SK-N-SH treated with all-trans-retinoic acid at 6 μM for 48 hours (cell line): ENCODE results near the gene SOCS1.

Source experiments
- ATAC-seq: fragments of 200-7000 bp; cut with Tn5 transposase; 3 replicates; pipeline ENCODE4 v1.9.1; 2020; ENCODE audit warnings: mild to moderate bottlenecking, moderate library complexity
- ARNTL ChIP-seq: fragments of 450-650 bp; formaldehyde crosslinking; IDR thresholded peaks from 2 replicates; pipeline ENCODE4 v1.5.0; 2020; ENCODE audit warnings: low read depth, mild to moderate bottlenecking, moderate library complexity, borderline replicate concordance
- BACH2 ChIP-seq: fragments of 250-450 bp; sonication (Bioruptor Pico); IDR thresholded peaks from 2 replicates; pipeline ENCODE4 v1.9.0; 2021; ENCODE audit warnings: mild to moderate bottlenecking, borderline replicate concordance
- CREB5 ChIP-seq: fragments of 250-450 bp; sonication (Bioruptor Pico); IDR thresholded peaks from 2 replicates; pipeline ENCODE4 v1.5.1; 2020; ENCODE audit warnings: low read depth, mild to moderate bottlenecking, moderate library complexity
- CSDC2 ChIP-seq: fragments of 250-450 bp; sonication (Bioruptor Pico); IDR thresholded peaks from 2 replicates; pipeline ENCODE4 v1.5.0; 2020; ENCODE audit warnings: mild to moderate bottlenecking, moderate library complexity
- CSRNP3 ChIP-seq: fragments of 250-450 bp; sonication (Bioruptor Pico); IDR thresholded peaks from 2 replicates; pipeline ENCODE4 v1.5.1; 2021; ENCODE audit warnings: mild to moderate bottlenecking, moderate library complexity
- ESRRG ChIP-seq: fragments of 250-450 bp; sonication (Bioruptor Pico); IDR thresholded peaks from 2 replicates; pipeline ENCODE4 v1.6.1; 2021; ENCODE audit warnings: mild to moderate bottlenecking
- GLIS3 ChIP-seq: fragments of 250-450 bp; sonication (Bioruptor Pico); IDR thresholded peaks from 2 replicates; pipeline ENCODE4 v1.5.0; 2020; ENCODE audit warnings: mild to moderate bottlenecking, moderate library complexity
- ISL1 ChIP-seq: fragments of 250-450 bp; sonication (Bioruptor Pico); IDR thresholded peaks from 2 replicates; pipeline ENCODE4 v2.1.2; 2022; ENCODE audit warnings: mild to moderate bottlenecking, moderate library complexity
- OSR1 ChIP-seq: fragments of 250-450 bp; sonication (Bioruptor Pico); IDR thresholded peaks from 2 replicates; pipeline ENCODE4 v1.8.0; 2022; ENCODE audit warnings: moderate library complexity, mild to moderate bottlenecking, inconsistent platforms
- PATZ1 ChIP-seq: fragments of 250-450 bp; sonication (Bioruptor Pico); IDR thresholded peaks from 2 replicates; pipeline ENCODE4 v1.8.0; 2020; ENCODE audit warnings: mild to moderate bottlenecking, moderate library complexity, borderline replicate concordance
- POU6F1 ChIP-seq: fragments of 250-450 bp; sonication (Bioruptor Pico); IDR thresholded peaks from 2 replicates; pipeline ENCODE4 v1.8.0; 2021; ENCODE audit warnings: low read depth, mild to moderate bottlenecking, moderate library complexity, borderline replicate concordance
- PPARA ChIP-seq: fragments of 250-450 bp; sonication (Bioruptor Pico); IDR thresholded peaks from 2 replicates; pipeline ENCODE4 v1.5.0; 2020; ENCODE audit warnings: mild to moderate bottlenecking, borderline replicate concordance
- RARB ChIP-seq: fragments of 250-450 bp; sonication (Bioruptor Pico); IDR thresholded peaks from 2 replicates; pipeline ENCODE4 v1.8.0; 2021; ENCODE audit warnings: mild to moderate bottlenecking, moderate library complexity
- SNAI2 ChIP-seq: fragments of 250-450 bp; sonication (Bioruptor Pico); IDR thresholded peaks from 2 replicates; pipeline ENCODE4 v1.5.0; 2020; ENCODE audit warnings: mild to moderate bottlenecking, moderate library complexity
- TCF4 ChIP-seq: fragments of 250-450 bp; sonication (Bioruptor Pico); IDR thresholded peaks from 2 replicates; pipeline ENCODE4 v1.8.0; 2021; ENCODE audit warnings: mild to moderate bottlenecking, moderate library complexity, borderline replicate concordance
- TOX ChIP-seq: fragments of 250-450 bp; sonication (Bioruptor Pico); IDR thresholded peaks from 2 replicates; pipeline ENCODE4 v1.8.0; 2021; ENCODE audit warnings: mild to moderate bottlenecking, moderate library complexity, borderline replicate concordance
- ZC3H10 ChIP-seq: fragments of 250-450 bp; sonication (Bioruptor Pico); IDR thresholded peaks from 2 replicates; pipeline ENCODE4 v1.5.1; 2021; ENCODE audit warnings: mild to moderate bottlenecking, moderate library complexity
- ZFP3 ChIP-seq: fragments of 250-450 bp; sonication (Bioruptor Pico); IDR thresholded peaks from 2 replicates; pipeline ENCODE4 v1.5.0; 2020; ENCODE audit warnings: mild to moderate bottlenecking, moderate library complexity
- ZFP30 ChIP-seq: fragments of 450-650 bp; formaldehyde crosslinking; IDR thresholded peaks from 2 replicates; pipeline ENCODE4 v1.5.0; 2022; ENCODE audit warnings: mild to moderate bottlenecking, moderate library complexity
- ZNF565 ChIP-seq: fragments of 450-650 bp; formaldehyde crosslinking; conservative IDR thresholded peaks from 2 replicates; pipeline ENCODE4 v1.5.0; 2020; ENCODE audit warnings: low read depth, mild to moderate bottlenecking, moderate library complexity
- ZNF8 ChIP-seq: fragments of 450-650 bp; formaldehyde crosslinking; IDR thresholded peaks from 2 replicates; pipeline ENCODE4 v1.5.0; 2020; ENCODE audit warnings: mild to moderate bottlenecking, moderate library complexity

SOCS1 gene

GRCh38 chr16:11245222-11245737 lies 10.7 kb downstream of the SOCS1 start:
- no peak for TF ChIP-seq CREB5
- no peak for TF ChIP-seq ZNF8
- TF ChIP-seq ZFP3 (CRISPR knock-in tag): peak; percentile 97
- no peak for TF ChIP-seq ESRRG (CRISPR knock-in tag)
- TF ChIP-seq OSR1: no peak
- TF ChIP-seq CSDC2: no peak
- no peak for ATAC-seq

GRCh38 chr16:11242658-11243057 lies 13.3 kb downstream of the SOCS1 start:
- TF ChIP-seq TCF4 (no peak), GLIS3 (CRISPR knock-in tag) (no peak), OSR1 (no peak), ISL1 (CRISPR knock-in tag) (no peak), ZFP30 (CRISPR knock-in tag) (no peak), TOX (CRISPR knock-in tag) (no peak), PATZ1 (CRISPR knock-in tag) (no peak), ARNTL (CRISPR knock-in tag) (no peak), BACH2 (no peak), CREB5 (no peak), RARB (CRISPR knock-in tag) (no peak)
- TF ChIP-seq, all 23 proteins: peak for 0
- ATAC-seq: no peak

- TF ChIP-seq PPARA (CRISPR knock-in tag) (no peak), ARNTL (CRISPR knock-in tag) (no peak), PATZ1 (CRISPR knock-in tag) (no peak), TCF4 (no peak), CSRNP3 (CRISPR knock-in tag) (no peak), ZFP3 (CRISPR knock-in tag) (no peak), ZC3H10 (no peak), POU6F1 (CRISPR knock-in tag) (no peak), OSR1 (no peak), GLIS3 (CRISPR knock-in tag) (no peak), ISL1 (CRISPR knock-in tag) (no peak), CREB5 (no peak), ESRRG (CRISPR knock-in tag) (no peak), SNAI2 (CRISPR knock-in tag) (no peak), ZNF8 (no peak), CSDC2 (no peak), ZNF565 (CRISPR knock-in tag) (no peak)
- no peak for ATAC-seq
Measured at GRCh38 chr16:11241480-11242204, 14.4 kb downstream of the SOCS1 start.
